ENCODE measurements around the gene HES5.

DNA sequence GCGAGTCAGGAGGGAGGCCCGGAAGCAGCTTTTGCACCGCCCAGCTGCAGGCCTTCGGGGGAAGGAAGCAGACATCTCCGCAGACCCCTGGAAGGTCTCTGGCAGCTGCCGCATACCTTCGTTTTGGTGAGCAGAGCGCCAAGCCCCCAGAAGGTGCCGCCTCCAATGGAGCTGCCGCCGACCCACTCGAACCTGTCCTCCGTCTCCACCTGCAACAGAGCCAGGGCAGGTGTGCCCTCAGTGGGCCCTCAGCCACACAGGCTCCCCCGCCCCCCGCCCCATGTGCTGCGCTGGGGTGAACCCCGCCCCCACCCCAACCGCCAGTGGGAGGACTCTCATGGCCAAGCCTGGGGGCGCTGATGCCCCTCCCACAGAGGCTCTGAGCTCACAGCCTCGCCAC is 9.9 kb downstream of the HES5 start:
- TF ChIP-seq, protein P1, sequence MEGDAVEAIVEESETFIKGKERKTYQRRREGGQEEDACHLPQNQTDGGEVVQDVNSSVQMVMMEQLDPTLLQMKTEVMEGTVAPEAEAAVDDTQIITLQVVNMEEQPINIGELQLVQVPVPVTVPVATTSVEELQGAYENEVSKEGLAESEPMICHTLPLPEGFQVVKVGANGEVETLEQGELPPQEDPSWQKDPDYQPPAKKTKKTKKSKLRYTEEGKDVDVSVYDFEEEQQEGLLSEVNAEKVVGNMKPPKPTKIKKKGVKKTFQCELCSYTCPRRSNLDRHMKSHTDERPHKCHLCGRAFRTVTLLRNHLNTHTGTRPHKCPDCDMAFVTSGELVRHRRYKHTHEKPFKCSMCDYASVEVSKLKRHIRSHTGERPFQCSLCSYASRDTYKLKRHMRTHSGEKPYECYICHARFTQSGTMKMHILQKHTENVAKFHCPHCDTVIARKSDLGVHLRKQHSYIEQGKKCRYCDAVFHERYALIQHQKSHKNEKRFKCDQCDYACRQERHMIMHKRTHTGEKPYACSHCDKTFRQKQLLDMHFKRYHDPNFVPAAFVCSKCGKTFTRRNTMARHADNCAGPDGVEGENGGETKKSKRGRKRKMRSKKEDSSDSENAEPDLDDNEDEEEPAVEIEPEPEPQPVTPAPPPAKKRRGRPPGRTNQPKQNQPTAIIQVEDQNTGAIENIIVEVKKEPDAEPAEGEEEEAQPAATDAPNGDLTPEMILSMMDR (conservative IDR thresholded peaks at IDR 0.05 in 1 of 2, IDR thresholded peaks at IDR 0.05 in 1 of 2; ENCODE audit: low read depth in 1 of 2, low read length in 2 of 2) = no peak
- TF ChIP-seq EZH2 (IDR thresholded peaks at IDR 0.05; ENCODE audit: low read length, missing control alignments) = no peak

All from fibroblast of lung (primary cell).